Erythroblast (primary cell): ENCODE data around the gene SPRED3.

Experiments used
- GATA1 ChIP-seq: IDR thresholded peaks from 2 replicates; pipeline ENCODE4 v1.6.1; 2011; ENCODE audit warnings: low read depth, mild to moderate bottlenecking, control low read depth, low read length, moderate library complexity
- POLR2A ChIP-seq: IDR thresholded peaks from 2 replicates; pipeline ENCODE4 v1.6.1; 2011; ENCODE audit warnings: mild to moderate bottlenecking, low read length

- TF ChIP-seq POLR2A (no peak), GATA1 (no peak)
Measured at GRCh38 chr19:38441657-38442348, 53.3 kb downstream of the SPRED3 start.
